ENCODE data around the gene TOMT. TPM values are rescaled to one million over a fixed set of nuclear protein-coding genes. Genes with fewer than 3 reads are reported as not detected.

Gene TOMT
- total RNA-seq, 1 experiment from 2014 or later, result not detected

DNA sequence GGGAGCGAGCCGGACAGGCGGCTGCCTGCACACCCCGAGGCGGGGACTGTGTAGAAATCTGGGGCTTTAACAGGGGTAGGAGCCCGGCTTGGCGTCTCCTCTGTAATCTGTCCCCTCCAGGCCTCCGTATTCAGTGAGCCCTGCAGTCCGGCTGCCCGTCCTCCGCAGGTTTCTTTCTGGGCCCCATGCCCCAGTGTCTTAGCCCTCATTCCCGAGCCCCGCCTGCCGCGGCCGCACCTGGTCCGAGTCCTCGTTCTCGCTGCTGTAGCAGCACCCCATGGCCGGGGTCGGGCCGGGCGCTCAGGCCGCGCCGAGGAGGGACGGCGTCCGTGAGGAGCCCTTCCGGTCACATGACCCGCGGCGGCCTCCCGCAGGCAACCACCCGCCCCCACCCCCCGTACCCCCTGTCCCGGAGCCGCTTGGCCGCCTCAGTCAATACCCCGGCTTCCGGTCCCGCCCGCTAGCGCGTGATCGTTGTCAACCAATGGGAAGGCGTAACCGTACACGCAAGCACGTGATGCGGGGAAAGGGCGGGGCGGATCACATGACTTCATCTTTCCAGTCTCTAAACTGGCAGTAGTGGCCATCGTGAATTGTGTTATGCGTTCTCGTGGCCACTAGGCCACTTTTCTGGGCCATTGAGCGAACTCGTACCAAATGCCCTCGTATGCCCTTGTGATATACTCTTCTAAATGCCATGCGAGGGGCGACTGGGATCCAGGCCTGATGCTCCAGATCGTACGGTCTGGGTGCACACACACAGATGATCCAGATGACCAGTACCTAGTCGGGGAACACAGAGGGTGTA, 2.6 kb upstream of the TOMT start, which contains the start of gene LAMTOR1 (continued):
- TF ChIP-seq NR2C2 (CRISPR knock-in tag; IDR thresholded peaks at IDR 0.05) (no peak), ZNF232 (CRISPR knock-in tag; IDR thresholded peaks at IDR 0.05) (0 out of 2 replicates have a peak, but pooled peaks have one; percentile 24), KAT7 (CRISPR knock-in tag; IDR thresholded peaks at IDR 0.05; ENCODE audit: borderline replicate concordance) (0 out of 2 replicates have a peak, but pooled peaks have one; percentile 35), FOXK1 (CRISPR knock-in tag; IDR thresholded peaks at IDR 0.05) (peak; percentile 68), SP1 (CRISPR knock-in tag; conservative IDR thresholded peaks at IDR 0.05) (peak; percentile 81), NFATC4 (CRISPR knock-in tag; IDR thresholded peaks at IDR 0.05) (no peak), SMAD3 (CRISPR knock-in tag; IDR thresholded peaks at IDR 0.05; ENCODE audit: borderline replicate concordance) (peak; percentile 11; the same call in 1 of the 2 replicates)
- TF ChIP-seq, protein P1, sequence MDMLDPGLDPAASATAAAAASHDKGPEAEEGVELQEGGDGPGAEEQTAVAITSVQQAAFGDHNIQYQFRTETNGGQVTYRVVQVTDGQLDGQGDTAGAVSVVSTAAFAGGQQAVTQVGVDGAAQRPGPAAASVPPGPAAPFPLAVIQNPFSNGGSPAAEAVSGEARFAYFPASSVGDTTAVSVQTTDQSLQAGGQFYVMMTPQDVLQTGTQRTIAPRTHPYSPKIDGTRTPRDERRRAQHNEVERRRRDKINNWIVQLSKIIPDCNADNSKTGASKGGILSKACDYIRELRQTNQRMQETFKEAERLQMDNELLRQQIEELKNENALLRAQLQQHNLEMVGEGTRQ (CRISPR knock-in tag; IDR thresholded peaks at IDR 0.05), result peak; percentile 98
- TF ChIP-seq, protein P2, sequence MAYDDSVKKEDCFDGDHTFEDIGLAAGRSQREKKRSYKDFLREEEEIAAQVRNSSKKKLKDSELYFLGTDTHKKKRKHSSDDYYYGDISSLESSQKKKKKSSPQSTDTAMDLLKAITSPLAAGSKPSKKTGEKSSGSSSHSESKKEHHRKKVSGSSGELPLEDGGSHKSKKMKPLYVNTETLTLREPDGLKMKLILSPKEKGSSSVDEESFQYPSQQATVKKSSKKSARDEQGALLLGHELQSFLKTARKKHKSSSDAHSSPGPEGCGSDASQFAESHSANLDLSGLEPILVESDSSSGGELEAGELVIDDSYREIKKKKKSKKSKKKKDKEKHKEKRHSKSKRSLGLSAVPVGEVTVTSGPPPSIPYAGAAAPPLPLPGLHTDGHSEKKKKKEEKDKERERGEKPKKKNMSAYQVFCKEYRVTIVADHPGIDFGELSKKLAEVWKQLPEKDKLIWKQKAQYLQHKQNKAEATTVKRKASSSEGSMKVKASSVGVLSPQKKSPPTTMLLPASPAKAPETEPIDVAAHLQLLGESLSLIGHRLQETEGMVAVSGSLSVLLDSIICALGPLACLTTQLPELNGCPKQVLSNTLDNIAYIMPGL (CRISPR knock-in tag; IDR thresholded peaks at IDR 0.05), result peak; percentile 28; the same call in 1 of the 2 replicates
- TF ChIP-seq, protein P3, sequence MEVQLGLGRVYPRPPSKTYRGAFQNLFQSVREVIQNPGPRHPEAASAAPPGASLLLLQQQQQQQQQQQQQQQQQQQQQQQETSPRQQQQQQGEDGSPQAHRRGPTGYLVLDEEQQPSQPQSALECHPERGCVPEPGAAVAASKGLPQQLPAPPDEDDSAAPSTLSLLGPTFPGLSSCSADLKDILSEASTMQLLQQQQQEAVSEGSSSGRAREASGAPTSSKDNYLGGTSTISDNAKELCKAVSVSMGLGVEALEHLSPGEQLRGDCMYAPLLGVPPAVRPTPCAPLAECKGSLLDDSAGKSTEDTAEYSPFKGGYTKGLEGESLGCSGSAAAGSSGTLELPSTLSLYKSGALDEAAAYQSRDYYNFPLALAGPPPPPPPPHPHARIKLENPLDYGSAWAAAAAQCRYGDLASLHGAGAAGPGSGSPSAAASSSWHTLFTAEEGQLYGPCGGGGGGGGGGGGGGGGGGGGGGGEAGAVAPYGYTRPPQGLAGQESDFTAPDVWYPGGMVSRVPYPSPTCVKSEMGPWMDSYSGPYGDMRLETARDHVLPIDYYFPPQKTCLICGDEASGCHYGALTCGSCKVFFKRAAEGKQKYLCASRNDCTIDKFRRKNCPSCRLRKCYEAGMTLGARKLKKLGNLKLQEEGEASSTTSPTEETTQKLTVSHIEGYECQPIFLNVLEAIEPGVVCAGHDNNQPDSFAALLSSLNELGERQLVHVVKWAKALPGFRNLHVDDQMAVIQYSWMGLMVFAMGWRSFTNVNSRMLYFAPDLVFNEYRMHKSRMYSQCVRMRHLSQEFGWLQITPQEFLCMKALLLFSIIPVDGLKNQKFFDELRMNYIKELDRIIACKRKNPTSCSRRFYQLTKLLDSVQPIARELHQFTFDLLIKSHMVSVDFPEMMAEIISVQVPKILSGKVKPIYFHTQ (CRISPR knock-in tag; IDR thresholded peaks at IDR 0.05), result no peak

DNA sequence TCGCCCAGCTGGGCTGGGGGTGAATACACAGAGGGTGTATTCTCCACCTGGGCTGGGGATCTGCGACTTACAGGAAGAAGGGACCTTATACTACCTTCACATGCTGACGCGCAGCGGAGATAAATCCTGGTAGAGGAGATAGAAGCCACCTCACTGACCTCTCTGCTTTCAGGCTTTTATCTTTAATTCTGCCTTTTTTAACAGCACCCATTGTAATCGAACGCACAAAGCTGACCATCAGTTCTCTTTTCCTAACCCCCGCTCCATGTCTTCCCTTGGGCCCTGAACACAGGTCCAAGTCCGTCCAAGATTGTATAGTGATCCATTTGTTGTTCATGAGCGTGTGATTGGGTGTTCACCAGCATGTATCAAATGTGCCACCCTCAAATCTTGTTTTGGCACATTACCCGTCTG, 2.0 kb upstream of the TOMT start:
- Mint-ChIP-seq H3K27me3 (ENCODE audit: low read depth) (no peaks in the 10 kb centered on the region), H3K36me3 (peaks cover 5% of the 10 kb centered on the region), H3K4me1 (peaks cover 27% of the 10 kb centered on the region), H3K9me3 (no peaks in the 10 kb centered on the region), H3K4me3 (peak overlapping the region; percentile 95), H3K27ac (peak overlapping the region; percentile 98)
- ATAC-seq (no peak), DNase-seq (ENCODE audit: low spot score) (no peak)
- ChIA-PET CTCF (interaction anchor here (0.9 kb wide), 1 partner anchor 48 kb away, joined by 4 read pairs; no protein-coding TSS in a partner anchor), POLR2A (no interaction called here)
- 0 out of 2 replicates have a peak, but pooled peaks have one; percentile 51 for TF ChIP-seq NFE2L1 (CRISPR knock-in tag; IDR thresholded peaks at IDR 0.05)
- no peak for TF ChIP-seq TP53 (CRISPR knock-in tag; IDR thresholded peaks at IDR 0.05)

DNA sequence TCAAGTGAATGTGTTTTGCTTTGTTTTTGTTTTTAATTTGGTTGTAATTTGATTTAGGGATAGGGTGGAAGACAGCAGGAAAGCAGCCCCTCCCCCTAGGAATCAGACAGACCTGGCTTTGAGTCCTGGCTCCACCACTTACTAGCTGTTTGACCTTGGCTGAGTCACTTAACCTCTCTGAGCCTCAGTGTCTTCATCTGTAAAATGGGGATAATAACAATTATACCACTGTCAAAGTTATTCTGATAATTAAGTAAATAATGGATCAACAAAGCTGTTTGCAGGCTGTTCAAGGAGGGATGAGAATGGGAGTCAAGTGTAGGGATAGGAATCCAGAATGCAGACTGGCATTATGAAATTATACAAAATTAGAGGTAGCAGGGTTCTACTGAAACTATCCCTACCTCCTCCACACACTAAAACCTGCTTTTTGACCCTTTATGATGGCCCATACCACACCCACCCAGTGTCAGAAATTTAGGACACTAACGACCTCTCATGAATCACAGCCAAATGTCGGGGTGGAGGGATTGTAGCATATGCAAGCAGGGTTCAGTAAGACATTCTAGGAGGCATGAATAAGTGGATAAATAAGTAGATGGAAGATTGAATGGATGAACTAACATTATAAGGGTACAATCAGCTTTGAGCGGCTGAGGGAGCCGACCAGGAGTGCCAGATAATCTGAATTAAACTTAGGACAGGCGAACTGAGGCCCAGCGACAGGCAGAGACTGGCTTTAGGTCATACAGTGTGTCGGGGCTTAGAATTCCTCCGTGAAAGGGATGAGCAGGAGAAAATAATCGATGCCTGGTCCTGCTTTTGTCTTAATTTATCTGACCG, 5.8 kb downstream of the TOMT start:
- CTCF ChIA-PET, result interaction anchor here (0.6 to 1.2 kb wide), 3 partner anchors 87 to 320 kb away, joined by 3 to 9 read pairs (median 4); no protein-coding TSS in a partner anchor
- no peak for TF ChIP-seq FOXP1 (CRISPR knock-in tag; IDR thresholded peaks at IDR 0.05; ENCODE audit: borderline replicate concordance)
- TF ChIP-seq, protein P4, sequence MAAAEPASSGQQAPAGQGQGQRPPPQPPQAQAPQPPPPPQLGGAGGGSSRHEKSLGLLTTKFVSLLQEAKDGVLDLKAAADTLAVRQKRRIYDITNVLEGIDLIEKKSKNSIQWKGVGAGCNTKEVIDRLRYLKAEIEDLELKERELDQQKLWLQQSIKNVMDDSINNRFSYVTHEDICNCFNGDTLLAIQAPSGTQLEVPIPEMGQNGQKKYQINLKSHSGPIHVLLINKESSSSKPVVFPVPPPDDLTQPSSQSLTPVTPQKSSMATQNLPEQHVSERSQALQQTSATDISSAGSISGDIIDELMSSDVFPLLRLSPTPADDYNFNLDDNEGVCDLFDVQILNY (CRISPR knock-in tag; IDR thresholded peaks at IDR 0.05), result no peak
- TF ChIP-seq ZNF138 (CRISPR knock-in tag; conservative IDR thresholded peaks at IDR 0.05), result no peak
- no peak for TF ChIP-seq FOXK1 (CRISPR knock-in tag; IDR thresholded peaks at IDR 0.05)
- TF ChIP-seq, protein P5, sequence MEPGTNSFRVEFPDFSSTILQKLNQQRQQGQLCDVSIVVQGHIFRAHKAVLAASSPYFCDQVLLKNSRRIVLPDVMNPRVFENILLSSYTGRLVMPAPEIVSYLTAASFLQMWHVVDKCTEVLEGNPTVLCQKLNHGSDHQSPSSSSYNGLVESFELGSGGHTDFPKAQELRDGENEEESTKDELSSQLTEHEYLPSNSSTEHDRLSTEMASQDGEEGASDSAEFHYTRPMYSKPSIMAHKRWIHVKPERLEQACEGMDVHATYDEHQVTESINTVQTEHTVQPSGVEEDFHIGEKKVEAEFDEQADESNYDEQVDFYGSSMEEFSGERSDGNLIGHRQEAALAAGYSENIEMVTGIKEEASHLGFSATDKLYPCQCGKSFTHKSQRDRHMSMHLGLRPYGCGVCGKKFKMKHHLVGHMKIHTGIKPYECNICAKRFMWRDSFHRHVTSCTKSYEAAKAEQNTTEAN (CRISPR knock-in tag; IDR thresholded peaks at IDR 0.05), result no peak
- no peak for TF ChIP-seq ELF4 (CRISPR knock-in tag; IDR thresholded peaks at IDR 0.05; ENCODE audit: low read depth)
- TF ChIP-seq ATF1 (CRISPR knock-in tag; IDR thresholded peaks at IDR 0.05), result no peak
- no peak for TF ChIP-seq NFE2L1 (CRISPR knock-in tag; IDR thresholded peaks at IDR 0.05)
- TF ChIP-seq ZNF219 (CRISPR knock-in tag; IDR thresholded peaks at IDR 0.05; ENCODE audit: borderline replicate concordance), result no peak

More for the DNA sequence above, 5.8 kb downstream of the TOMT start:
- ATAC-seq, result peak; percentile 0; the same call in 1 of the 2 replicates
- Mint-ChIP-seq H3K9me3 (peaks cover 8% of the 10 kb centered on the region), H3K36me3 (peaks cover 2% of the 10 kb centered on the region; the same call in 1 of the 2 replicates), H3K4me1 (peaks cover 16% of the 10 kb centered on the region), H3K27ac (peak overlapping the region; percentile 99), H3K4me3 (peak overlapping the region; percentile 93), H3K27me3 (ENCODE audit: low read depth) (peaks cover 31% of the 10 kb centered on the region)
- POLR2A ChIA-PET, result interaction anchor here (0.6 to 1.0 kb wide), 3 partner anchors 30 to 112 kb away, joined by 3 read pairs; no protein-coding TSS in a partner anchor
- DNase-seq (ENCODE audit: low spot score), result no peak
